Measurements from ENCODE around the gene VSIG2.

DNA sequence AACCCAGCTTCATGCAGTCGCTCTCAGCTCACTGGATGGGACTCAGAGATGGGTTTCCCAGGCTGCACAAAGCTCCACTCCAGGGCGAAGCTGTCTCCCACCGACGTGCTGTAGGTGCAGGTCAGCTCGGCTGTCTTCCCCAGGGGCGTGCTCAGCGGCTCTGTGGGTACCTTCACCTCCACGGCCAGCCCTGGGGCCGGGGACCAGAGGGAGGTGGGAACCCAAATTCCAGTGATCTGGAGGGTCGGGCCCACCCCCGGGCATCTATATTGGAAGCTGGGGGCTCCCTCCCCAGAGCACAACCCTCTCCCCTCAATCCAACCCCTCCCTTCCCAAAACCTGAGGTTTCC lies 689 bp downstream of the VSIG2 start:
- TF ChIP-seq EZH2 (IDR thresholded peaks at IDR 0.05; ENCODE audit: low read depth, unreplicated experiment) (peak; percentile 83), POLR2AphosphoS5 (IDR thresholded peaks at IDR 0.05; ENCODE audit: low read depth) (no peak), EZH2phosphoT487 (IDR thresholded peaks at IDR 0.05; ENCODE audit: unreplicated experiment) (peak; percentile 69), ZNF114 (CRISPR knock-in tag; IDR thresholded peaks at IDR 0.05) (no peak), CREB1 (CRISPR knock-in tag; IDR thresholded peaks at IDR 0.05; ENCODE audit: low read depth) (no peak), ZNF331 (CRISPR knock-in tag; IDR thresholded peaks at IDR 0.05; ENCODE audit: low read depth) (no peak), NANOG (IDR thresholded peaks at IDR 0.05; ENCODE audit: borderline replicate concordance) (no peak)
- TF ChIP-seq, protein P1, sequence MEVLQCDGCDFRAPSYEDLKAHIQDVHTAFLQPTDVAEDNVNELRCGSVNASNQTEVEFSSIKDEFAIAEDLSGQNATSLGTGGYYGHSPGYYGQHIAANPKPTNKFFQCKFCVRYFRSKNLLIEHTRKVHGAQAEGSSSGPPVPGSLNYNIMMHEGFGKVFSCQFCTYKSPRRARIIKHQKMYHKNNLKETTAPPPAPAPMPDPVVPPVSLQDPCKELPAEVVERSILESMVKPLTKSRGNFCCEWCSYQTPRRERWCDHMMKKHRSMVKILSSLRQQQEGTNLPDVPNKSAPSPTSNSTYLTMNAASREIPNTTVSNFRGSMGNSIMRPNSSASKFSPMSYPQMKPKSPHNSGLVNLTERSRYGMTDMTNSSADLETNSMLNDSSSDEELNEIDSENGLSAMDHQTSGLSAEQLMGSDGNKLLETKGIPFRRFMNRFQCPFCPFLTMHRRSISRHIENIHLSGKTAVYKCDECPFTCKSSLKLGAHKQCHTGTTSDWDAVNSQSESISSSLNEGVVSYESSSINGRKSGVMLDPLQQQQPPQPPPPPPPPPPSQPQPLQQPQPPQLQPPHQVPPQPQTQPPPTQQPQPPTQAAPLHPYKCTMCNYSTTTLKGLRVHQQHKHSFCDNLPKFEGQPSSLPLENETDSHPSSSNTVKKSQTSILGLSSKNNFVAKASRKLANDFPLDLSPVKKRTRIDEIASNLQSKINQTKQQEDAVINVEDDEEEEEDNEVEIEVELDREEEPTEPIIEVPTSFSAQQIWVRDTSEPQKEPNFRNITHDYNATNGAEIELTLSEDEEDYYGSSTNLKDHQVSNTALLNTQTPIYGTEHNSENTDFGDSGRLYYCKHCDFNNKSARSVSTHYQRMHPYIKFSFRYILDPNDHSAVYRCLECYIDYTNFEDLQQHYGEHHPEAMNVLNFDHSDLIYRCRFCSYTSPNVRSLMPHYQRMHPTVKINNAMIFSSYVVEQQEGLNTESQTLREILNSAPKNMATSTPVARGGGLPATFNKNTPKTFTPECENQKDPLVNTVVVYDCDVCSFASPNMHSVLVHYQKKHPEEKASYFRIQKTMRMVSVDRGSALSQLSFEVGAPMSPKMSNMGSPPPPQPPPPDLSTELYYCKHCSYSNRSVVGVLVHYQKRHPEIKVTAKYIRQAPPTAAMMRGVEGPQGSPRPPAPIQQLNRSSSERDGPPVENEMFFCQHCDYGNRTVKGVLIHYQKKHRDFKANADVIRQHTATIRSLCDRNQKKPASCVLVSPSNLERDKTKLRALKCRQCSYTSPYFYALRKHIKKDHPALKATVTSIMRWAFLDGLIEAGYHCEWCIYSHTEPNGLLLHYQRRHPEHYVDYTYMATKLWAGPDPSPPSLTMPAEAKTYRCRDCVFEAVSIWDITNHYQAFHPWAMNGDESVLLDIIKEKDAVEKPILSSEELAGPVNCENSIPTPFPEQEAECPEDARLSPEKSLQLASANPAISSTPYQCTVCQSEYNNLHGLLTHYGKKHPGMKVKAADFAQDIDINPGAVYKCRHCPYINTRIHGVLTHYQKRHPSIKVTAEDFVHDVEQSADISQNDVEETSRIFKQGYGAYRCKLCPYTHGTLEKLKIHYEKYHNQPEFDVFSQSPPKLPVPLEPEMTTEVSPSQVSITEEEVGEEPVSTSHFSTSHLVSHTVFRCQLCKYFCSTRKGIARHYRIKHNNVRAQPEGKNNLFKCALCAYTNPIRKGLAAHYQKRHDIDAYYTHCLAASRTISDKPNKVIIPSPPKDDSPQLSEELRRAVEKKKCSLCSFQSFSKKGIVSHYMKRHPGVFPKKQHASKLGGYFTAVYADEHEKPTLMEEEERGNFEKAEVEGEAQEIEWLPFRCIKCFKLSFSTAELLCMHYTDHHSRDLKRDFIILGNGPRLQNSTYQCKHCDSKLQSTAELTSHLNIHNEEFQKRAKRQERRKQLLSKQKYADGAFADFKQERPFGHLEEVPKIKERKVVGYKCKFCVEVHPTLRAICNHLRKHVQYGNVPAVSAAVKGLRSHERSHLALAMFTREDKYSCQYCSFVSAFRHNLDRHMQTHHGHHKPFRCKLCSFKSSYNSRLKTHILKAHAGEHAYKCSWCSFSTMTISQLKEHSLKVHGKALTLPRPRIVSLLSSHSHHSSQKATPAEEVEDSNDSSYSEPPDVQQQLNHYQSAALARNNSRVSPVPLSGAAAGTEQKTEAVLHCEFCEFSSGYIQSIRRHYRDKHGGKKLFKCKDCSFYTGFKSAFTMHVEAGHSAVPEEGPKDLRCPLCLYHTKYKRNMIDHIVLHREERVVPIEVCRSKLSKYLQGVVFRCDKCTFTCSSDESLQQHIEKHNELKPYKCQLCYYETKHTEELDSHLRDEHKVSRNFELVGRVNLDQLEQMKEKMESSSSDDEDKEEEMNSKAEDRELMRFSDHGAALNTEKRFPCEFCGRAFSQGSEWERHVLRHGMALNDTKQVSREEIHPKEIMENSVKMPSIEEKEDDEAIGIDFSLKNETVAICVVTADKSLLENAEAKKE (CRISPR knock-in tag; IDR thresholded peaks at IDR 0.05): no peak
- TF ChIP-seq, protein P2, sequence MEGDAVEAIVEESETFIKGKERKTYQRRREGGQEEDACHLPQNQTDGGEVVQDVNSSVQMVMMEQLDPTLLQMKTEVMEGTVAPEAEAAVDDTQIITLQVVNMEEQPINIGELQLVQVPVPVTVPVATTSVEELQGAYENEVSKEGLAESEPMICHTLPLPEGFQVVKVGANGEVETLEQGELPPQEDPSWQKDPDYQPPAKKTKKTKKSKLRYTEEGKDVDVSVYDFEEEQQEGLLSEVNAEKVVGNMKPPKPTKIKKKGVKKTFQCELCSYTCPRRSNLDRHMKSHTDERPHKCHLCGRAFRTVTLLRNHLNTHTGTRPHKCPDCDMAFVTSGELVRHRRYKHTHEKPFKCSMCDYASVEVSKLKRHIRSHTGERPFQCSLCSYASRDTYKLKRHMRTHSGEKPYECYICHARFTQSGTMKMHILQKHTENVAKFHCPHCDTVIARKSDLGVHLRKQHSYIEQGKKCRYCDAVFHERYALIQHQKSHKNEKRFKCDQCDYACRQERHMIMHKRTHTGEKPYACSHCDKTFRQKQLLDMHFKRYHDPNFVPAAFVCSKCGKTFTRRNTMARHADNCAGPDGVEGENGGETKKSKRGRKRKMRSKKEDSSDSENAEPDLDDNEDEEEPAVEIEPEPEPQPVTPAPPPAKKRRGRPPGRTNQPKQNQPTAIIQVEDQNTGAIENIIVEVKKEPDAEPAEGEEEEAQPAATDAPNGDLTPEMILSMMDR (conservative IDR thresholded peaks at IDR 0.05; ENCODE audit: low read depth in 2 of 2): no peak
- TF ChIP-seq, protein P3, sequence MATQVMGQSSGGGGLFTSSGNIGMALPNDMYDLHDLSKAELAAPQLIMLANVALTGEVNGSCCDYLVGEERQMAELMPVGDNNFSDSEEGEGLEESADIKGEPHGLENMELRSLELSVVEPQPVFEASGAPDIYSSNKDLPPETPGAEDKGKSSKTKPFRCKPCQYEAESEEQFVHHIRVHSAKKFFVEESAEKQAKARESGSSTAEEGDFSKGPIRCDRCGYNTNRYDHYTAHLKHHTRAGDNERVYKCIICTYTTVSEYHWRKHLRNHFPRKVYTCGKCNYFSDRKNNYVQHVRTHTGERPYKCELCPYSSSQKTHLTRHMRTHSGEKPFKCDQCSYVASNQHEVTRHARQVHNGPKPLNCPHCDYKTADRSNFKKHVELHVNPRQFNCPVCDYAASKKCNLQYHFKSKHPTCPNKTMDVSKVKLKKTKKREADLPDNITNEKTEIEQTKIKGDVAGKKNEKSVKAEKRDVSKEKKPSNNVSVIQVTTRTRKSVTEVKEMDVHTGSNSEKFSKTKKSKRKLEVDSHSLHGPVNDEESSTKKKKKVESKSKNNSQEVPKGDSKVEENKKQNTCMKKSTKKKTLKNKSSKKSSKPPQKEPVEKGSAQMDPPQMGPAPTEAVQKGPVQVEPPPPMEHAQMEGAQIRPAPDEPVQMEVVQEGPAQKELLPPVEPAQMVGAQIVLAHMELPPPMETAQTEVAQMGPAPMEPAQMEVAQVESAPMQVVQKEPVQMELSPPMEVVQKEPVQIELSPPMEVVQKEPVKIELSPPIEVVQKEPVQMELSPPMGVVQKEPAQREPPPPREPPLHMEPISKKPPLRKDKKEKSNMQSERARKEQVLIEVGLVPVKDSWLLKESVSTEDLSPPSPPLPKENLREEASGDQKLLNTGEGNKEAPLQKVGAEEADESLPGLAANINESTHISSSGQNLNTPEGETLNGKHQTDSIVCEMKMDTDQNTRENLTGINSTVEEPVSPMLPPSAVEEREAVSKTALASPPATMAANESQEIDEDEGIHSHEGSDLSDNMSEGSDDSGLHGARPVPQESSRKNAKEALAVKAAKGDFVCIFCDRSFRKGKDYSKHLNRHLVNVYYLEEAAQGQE (IDR thresholded peaks at IDR 0.05; ENCODE audit: unreplicated experiment): no peak

All from GM23338 (cell line).